K562 (cell line): ENCODE measurements around the gene SLC2A4RG. TPM values are rescaled to one million over a fixed set of nuclear protein-coding genes. Genes with fewer than 3 reads are reported as not detected.

Experiments used
- ATAC-seq: fragments of 200-7000 bp; cut with Tn5 transposase; 3 replicates; pipeline ENCODE4 v1.9.1; 2020; ENCODE audit warnings: moderate library complexity
- BruUV-seq: library from RNA; stranded (reverse); fragments of 400-500 nt; replicated peaks from 2 replicates; lab custom pipeline; 2021; lab: Mats Ljungman, UMichigan
- CTCF ChIA-PET: fragments of 300-600 bp; formaldehyde crosslinking; extraction: SDS; loops from one replicate; lab custom pipeline; 2021; ENCODE audit warnings: low intra/inter-chr PET ratio; lab: Yijun Ruan, JAX
- POLR2A ChIA-PET: fragments of 300-600, 350-650 bp; sonication (Branson Sonifier 250); formaldehyde crosslinking; extraction: SDS; loops from one replicate; lab custom pipeline; 2021; ENCODE audit warnings: antibody characterized with exemption, inconsistent platforms; lab: Yijun Ruan, JAX
- DNase-seq, 4 experiments: peaks; one replicate each; pipeline versions ENCODE4 v3.0.0 to v3.0.0-alpha.2; 2011 to 2018; ENCODE audit warnings: low spot score in 3 of 4, mixed read lengths in 3 of 4; ENCODE audit errors: extremely low read depth in 1 of 4
- FAIRE-seq: peaks from 2 replicates; lab custom pipeline; 2011; peaks lifted over from hg19 to GRCh38; lab: Jason Lieb, UNC
- H2AFZ ChIP-seq: 2 replicates; pipeline ENCODE4 v1.6.0; 2011; ENCODE audit warnings: low read depth, low read length, control low read depth, inconsistent platforms
- H3K27ac ChIP-seq: fragments of 200-600 bp; 3 replicates; pipeline ENCODE4 v1.8.0; 2011; ENCODE audit warnings: low read depth, mild to moderate bottlenecking, control low read depth, inconsistent platforms, low read length, moderate library complexity, mixed read lengths; ENCODE audit errors: extremely low read depth
- H3K27me3 ChIP-seq, 2 experiments: fragments of 300-600 bp in 1 of 2; 2 replicates in 1 of 2; 3 replicates in 1 of 2; pipeline versions ENCODE4 v1.6.0 to v1.8.0; 2011; ENCODE audit warnings: inconsistent platforms in 2 of 2, low read length in 2 of 2, mild to moderate bottlenecking in 1 of 2, mixed read lengths in 1 of 2, moderate library complexity in 1 of 2; ENCODE audit not compliant: control insufficient read depth in 2 of 2, insufficient read depth in 2 of 2
- H3K36me3 ChIP-seq: fragments of 300-600 bp; 3 replicates; pipeline ENCODE4 v1.8.0; 2011; ENCODE audit warnings: mild to moderate bottlenecking, low read length, inconsistent platforms; ENCODE audit not compliant: control insufficient read depth, insufficient read depth
- H3K4me1 ChIP-seq, 2 experiments: fragments of 200-600 bp in 1 of 2; replicated peaks in 1 of 2; 2 replicates in 1 of 2; 3 replicates in 1 of 2; pipeline versions ENCODE4 v1.5.1 to v1.8.0; 2011; ENCODE audit warnings: inconsistent platforms in 2 of 2, low read length in 2 of 2, mild to moderate bottlenecking in 1 of 2, mixed read lengths in 1 of 2, moderate library complexity in 1 of 2; ENCODE audit not compliant: control insufficient read depth in 2 of 2, insufficient read depth in 2 of 2
- H3K4me2 ChIP-seq: 2 replicates; pipeline ENCODE4 v1.6.1; 2011; ENCODE audit warnings: low read length, control low read depth, inconsistent platforms, mixed read lengths; ENCODE audit not compliant: insufficient read depth
- H3K4me3 ChIP-seq: fragments of 200-600 bp; sonication (generic), shearing (Covaris generic); 2 replicates; pipeline ENCODE4 v1.5.1; 2016; ENCODE audit warnings: control low read depth, inconsistent platforms
- H3K79me2 ChIP-seq: fragments of 200-600 bp; 3 replicates; pipeline ENCODE4 v1.8.0; 2011; ENCODE audit warnings: low read length, inconsistent platforms; ENCODE audit not compliant: control insufficient read depth, insufficient read depth
- H3K9ac ChIP-seq, 2 experiments: 2 replicates each; pipeline versions ENCODE4 v1.6.0 to v1.6.1; 2011; ENCODE audit warnings: low read depth in 2 of 2, low read length in 2 of 2, control low read depth in 1 of 2, inconsistent platforms in 1 of 2, mild to moderate bottlenecking in 1 of 2, mixed read lengths in 1 of 2; ENCODE audit not compliant: insufficient read depth in 1 of 2
- H3K9me1 ChIP-seq: one replicate; pipeline ENCODE4 v1.6.0; 2011; ENCODE audit warnings: inconsistent platforms, mild to moderate bottlenecking, low read length, moderate library complexity; ENCODE audit not compliant: control insufficient read depth, insufficient read depth
- H3K9me3 ChIP-seq: replicated peaks from 2 replicates; pipeline ENCODE4 v1.5.1; 2011; ENCODE audit warnings: low read depth, low read length, inconsistent platforms; ENCODE audit not compliant: control insufficient read depth, insufficient read depth
- H4K20me1 ChIP-seq: replicated peaks from 2 replicates; pipeline ENCODE4 v1.6.1; 2011; ENCODE audit warnings: low read length, inconsistent platforms, mixed read lengths; ENCODE audit not compliant: control insufficient read depth, insufficient read depth
- CCNT2 ChIP-seq: IDR thresholded peaks from 2 replicates; pipeline ENCODE4 v1.6.1; 2011; ENCODE audit warnings: borderline replicate concordance, low read depth, mild to moderate bottlenecking, moderate library complexity, mixed read lengths, low read length; ENCODE audit not compliant: insufficient read length; ENCODE audit errors: extremely low read depth
- FOXK1 ChIP-seq: sonication (generic); formaldehyde crosslinking; IDR thresholded peaks from 2 replicates; pipeline ENCODE4 v1.8.0; 2022; ENCODE audit warnings: missing genetic modification reagents, mild to moderate bottlenecking, borderline replicate concordance
- MAFF ChIP-seq: IDR thresholded peaks from 2 replicates; pipeline ENCODE4 v1.6.1; 2012; ENCODE audit warnings: low read length, improper control_type of control experiment
- MED1 ChIP-seq: sonication (generic); formaldehyde crosslinking; IDR thresholded peaks from 2 replicates; pipeline ENCODE4 v1.8.1; 2023; ENCODE audit warnings: missing genetic modification reagents, borderline replicate concordance
- NUFIP1 ChIP-seq: fragments of 450-650 bp; IDR thresholded peaks from 2 replicates; pipeline ENCODE4 v1.6.1; 2018; ENCODE audit not compliant: partially characterized antibody
- RUNX1 ChIP-seq: sonication (generic); IDR thresholded peaks from 2 replicates; pipeline ENCODE4 v1.6.1; 2016; ENCODE audit warnings: antibody characterized with exemption, low read depth
- USF1 ChIP-seq: sonication (generic); formaldehyde crosslinking; IDR thresholded peaks from 2 replicates; pipeline ENCODE4 v1.9.0; 2022; ENCODE audit warnings: mild to moderate bottlenecking, missing genetic modification reagents
- XRCC5 ChIP-seq: fragments of 200-400 bp; formaldehyde crosslinking; IDR thresholded peaks from 2 replicates; pipeline ENCODE4 v1.6.1; 2017; ENCODE audit warnings: low read depth, mild to moderate bottlenecking, low read length
- ZBTB8A ChIP-seq: fragments of 450-650 bp; IDR thresholded peaks from 2 replicates; pipeline ENCODE4 v1.6.1; 2018; ENCODE audit warnings: mild to moderate bottlenecking, moderate library complexity; ENCODE audit not compliant: partially characterized antibody
- ZNF143 ChIP-seq: sonication (generic); formaldehyde crosslinking; IDR thresholded peaks from 2 replicates; pipeline ENCODE4 v1.9.0; 2022; ENCODE audit warnings: mild to moderate bottlenecking, missing genetic modification reagents
- ZNF511 ChIP-seq: sonication (generic); formaldehyde crosslinking; IDR thresholded peaks from 2 replicates; pipeline ENCODE4 v1.8.0; 2022; ENCODE audit warnings: mild to moderate bottlenecking, missing genetic modification reagents
- ZNF696 ChIP-seq: fragments of 250-450 bp; sonication (Bioruptor Pico); conservative IDR thresholded peaks from 2 replicates; pipeline ENCODE4 v1.4.0; 2020; ENCODE audit warnings: mild to moderate bottlenecking, moderate library complexity
- ZSCAN29 ChIP-seq: fragments of 450-650 bp; IDR thresholded peaks from 2 replicates; pipeline ENCODE4 v1.6.1; 2017
- WGBS: fragments of 100-300 bp; shearing (Covaris generic); methylation state at CpG from one replicate; pipeline ENCODE4 v1.1.6; 2016; ENCODE audit warnings: low coverage, mixed read lengths; ENCODE audit not compliant: insufficient coverage; ENCODE audit errors: missing lambda C conversion rate; 5-methylcytosine and 5-hydroxymethylcytosine counted together
- in situ Hi-C: fragments of 300-500 bp; cut with MboI; formaldehyde crosslinking; loops from 4 replicates; pipeline ENCODE4 v1.15.0; 2018; ENCODE audit warnings: inconsistent platforms, mixed read lengths
- intact Hi-C: fragments of 100-400 bp; cut with micrococcal nuclease; formaldehyde crosslinking; loops from 2 replicates; pipeline ENCODE4 v1.14.2; 2022
- polyA plus RNA-seq, 8 experiments: library from polyadenylated mRNA; depleted of rRNA in 4 of 8; stranded (reverse) in 5 of 8; unstranded in 3 of 8; fragments of >200 nt; fragmentation: Nextera tagmentation in 2 of 8; fragmentation: Illumina TruSeq in 1 of 8; extraction: Ambion mirVana in 2 of 8; extraction: Trizol in 1 of 8; gene quantifications; 2 replicates each; pipeline versions ENCODE4 v1.2.1 to v1.2.3, GENCODE V29; 2011 to 2014; ENCODE audit warnings: inconsistent platforms in 1 of 8, missing spikeins in 1 of 8
- total RNA-seq, 7 experiments: library from RNA; depleted of rRNA in 6 of 7; stranded (reverse); fragments of >200 nt in 6 of 7; fragmentation: Illumina TruSeq in 2 of 7; extraction: Trizol in 2 of 7; gene quantifications; 2 replicates each; pipeline versions ENCODE4 v1.2.1 to v1.2.3, GENCODE V29; 2011 to 2021; ENCODE audit warnings: low replicate concordance in 1 of 7

Gene SLC2A4RG
- total and polyA plus RNA-seq, 9 of the 15 experiments (the other 6 are each of a cell fraction or from before 2014, with no cell fraction given), result 0.34 to 97.3 (median 26.5) TPM

GRCh38 chr20:63737945-63738686 lies 1.5 kb upstream of the SLC2A4RG start:
- intact Hi-C loops, result no loop called here
- Histone ChIP-seq H3K79me2 (peaks cover 16% of the 10 kb centered on the region), H3K4me3 (no peak overlapping the region), H3K4me2 (no peak overlapping the region), H3K9ac (peak overlapping the region in 1 of 2 experiments; percentile 73; a peak in 1 of 4 replicates), H3K36me3 (peaks cover 60% of the 10 kb centered on the region; the same call in 2 of the 3 replicates), H4K20me1 (no peaks in the 10 kb centered on the region; the same call in 1 of the 2 replicates), H2AFZ (no peak overlapping the region), H3K27ac (no peak overlapping the region), H3K9me3 (no peaks in the 10 kb centered on the region), H3K9me1 (no peaks in the 10 kb centered on the region), H3K27me3 (no peaks in the 10 kb centered on the region), H3K4me1 (peaks cover 11 to 82% of the 10 kb centered on the region in 2 experiments)
- FAIRE-seq, result no peak
- 90% methylated on average over 10 of the region's 43 CpGs for WGBS
- ChIA-PET POLR2A (interaction anchor here (0.6 to 1.0 kb wide), 3 partner anchors 12 to 30 kb away, joined by 3 to 4 read pairs (median 3); partner anchors contain the start of genes ARFRP1 and ZGPAT), CTCF (no interaction called here)
- BruUV-seq, result no TSS peak
- in situ Hi-C loops, result no loop called here
- DNase-seq, result peak in 3 of 4 experiments; percentile 17 to 29 (median 22)
- ATAC-seq, result no peak
- TF ChIP-seq MAFF (no peak), RUNX1 (no peak), ZSCAN29 (no peak), XRCC5 (no peak), ZNF143 (CRISPR knock-in tag) (no peak), ZBTB8A (no peak), CCNT2 (no peak), FOXK1 (CRISPR knock-in tag) (no peak), ZNF696 (no peak), ZNF511 (CRISPR knock-in tag) (no peak), MED1 (CRISPR knock-in tag) (no peak), NUFIP1 (no peak), USF1 (no peak)
